ENCODE measurements around the gene PRKCE.

GRCh38 chr2:46023165-46023854 lies 371.8 kb downstream of the PRKCE start:
- TF ChIP-seq GATA3 (IDR thresholded peaks at IDR 0.05; ENCODE audit: low read depth, low read length) (no peak), GATA2 (IDR thresholded peaks at IDR 0.05; ENCODE audit: low read depth, low read length) (no peak)
